HG03442 (cell line): ENCODE results near the gene TPD52L2.
"Not testable (repeated sequence)": the region's sequence is repeated elsewhere in the genome, so short reads cannot be mapped to it uniquely, and the experiment has no call there.

Experiments
- ATAC-seq: cut with Tn5 transposase; IDR thresholded peaks from one replicate; pipeline ENCODE4 v1.9.1; 2021; ENCODE audit warnings: mild to moderate bottlenecking, moderate library complexity; ENCODE audit not compliant: unreplicated experiment

Gene TPD52L2

DNA sequence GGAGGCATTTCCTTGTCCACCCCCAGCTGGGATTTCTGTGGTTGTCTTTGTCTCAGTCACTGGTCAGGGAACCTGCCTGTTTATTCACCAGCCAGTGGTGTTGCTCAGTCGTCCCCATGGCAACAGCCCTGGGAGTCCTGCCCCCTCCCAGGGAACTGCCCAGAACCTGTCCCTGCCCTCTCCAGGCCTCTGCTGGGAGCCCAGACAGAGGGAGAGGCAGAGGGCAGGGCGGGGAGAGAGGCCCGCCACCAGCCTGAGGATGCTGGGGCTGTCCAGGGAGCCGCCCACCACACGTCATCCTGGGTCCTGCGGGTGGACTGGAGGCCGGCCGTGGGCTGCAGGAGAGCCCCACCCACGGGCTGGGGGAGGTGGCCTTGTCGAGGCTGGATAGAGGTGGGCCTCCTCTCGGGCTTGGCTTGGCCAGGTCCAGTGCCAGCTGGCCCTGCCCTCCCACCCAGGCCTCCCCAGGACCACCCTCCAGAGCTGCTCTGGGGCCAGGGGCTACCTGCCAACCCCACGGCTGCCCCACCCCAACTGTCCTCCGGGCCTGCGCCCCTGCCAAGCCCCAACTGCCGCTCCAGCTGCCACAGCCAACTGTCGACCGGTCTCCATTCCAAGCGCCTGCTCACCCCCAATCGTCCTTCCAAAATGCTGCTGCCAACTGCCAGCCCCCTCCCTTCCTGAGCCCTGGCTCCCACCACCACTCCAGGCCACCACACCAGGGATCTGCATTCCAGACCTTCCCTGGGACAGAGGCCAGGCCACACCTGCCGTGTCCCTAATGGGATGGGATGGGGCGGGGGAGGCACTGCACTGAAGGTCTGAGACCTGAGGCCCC, 29.8 kb upstream of the TPD52L2 start:
- ATAC-seq = no peak

- ATAC-seq = no peak
Observed at GRCh38 chr20:63836458-63837344, 28.4 kb upstream of the TPD52L2 start.

DNA sequence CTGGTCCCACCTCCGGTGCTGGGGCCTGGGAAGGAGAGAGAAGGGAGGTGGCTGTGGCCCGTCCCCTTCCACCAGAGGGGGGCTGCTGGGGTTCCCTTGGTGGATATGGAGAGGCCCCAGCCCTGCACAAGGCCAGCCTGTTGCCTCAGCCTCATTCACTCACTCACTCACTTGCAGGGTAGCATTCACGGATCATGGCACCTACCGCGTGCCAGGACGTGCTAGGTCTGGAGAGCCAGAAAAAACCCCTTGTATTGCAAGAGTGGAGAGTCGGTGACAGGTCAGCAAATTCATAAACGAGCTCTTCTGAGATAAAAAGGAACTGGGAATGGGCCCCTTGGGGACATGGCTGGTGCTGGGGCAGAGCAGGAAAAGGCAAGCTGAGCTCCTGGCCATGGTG, 27.6 kb upstream of the TPD52L2 start:
- ATAC-seq = no peak

DNA sequence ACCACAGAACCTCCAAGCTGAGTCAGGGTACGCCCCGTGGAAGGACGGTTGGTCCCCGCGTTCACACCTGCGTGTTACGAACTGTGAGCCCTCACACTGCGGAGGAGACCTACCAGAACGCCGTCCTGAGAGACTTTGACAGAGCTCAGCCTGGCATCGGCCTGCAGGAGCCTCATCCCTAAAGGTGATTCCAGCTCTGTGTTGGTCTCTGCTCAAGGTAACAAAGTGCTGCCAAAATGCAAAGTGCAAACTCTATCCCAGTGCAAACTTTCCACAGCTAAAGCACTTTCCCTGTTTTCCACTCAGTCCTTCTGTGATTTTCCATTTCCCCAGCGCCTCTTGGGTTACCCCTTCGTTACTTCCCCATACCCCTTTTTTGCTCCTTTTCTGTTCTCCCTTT, 25.4 kb upstream of the TPD52L2 start:
- no peak for ATAC-seq

- ATAC-seq = no peak
Observed at GRCh38 chr20:63840405-63840828, 24.7 kb upstream of the TPD52L2 start.

DNA sequence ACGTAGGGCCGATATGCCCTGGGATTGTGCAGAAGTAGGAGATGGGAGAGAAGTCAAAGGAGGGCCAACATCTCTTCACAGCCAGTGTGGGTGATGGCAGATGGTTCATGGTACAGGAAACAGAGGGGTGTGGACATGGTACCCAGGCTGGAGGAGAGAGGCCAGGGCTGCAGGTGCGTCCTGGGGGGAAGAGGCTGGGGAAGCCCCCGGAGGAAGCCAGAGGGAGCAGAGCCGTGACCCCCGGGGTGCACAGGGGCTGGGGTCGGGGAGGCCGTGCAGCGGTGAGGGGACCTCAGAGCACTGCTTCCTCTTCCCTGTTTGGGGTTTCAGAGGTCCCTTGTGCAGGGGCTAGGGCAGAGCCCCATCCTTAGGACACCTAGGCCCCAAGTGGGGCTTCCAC, 22.8 kb upstream of the TPD52L2 start:
- no peak for ATAC-seq

- ATAC-seq = no peak
Observed at GRCh38 chr20:63843222-63843621, 21.8 kb upstream of the TPD52L2 start.

GRCh38 chr20:63843778-63844177, 21.3 kb upstream of the TPD52L2 start:
- no peak for ATAC-seq

- ATAC-seq = no peak
Observed at GRCh38 chr20:63844511-63844991, 20.5 kb upstream of the TPD52L2 start.

DNA sequence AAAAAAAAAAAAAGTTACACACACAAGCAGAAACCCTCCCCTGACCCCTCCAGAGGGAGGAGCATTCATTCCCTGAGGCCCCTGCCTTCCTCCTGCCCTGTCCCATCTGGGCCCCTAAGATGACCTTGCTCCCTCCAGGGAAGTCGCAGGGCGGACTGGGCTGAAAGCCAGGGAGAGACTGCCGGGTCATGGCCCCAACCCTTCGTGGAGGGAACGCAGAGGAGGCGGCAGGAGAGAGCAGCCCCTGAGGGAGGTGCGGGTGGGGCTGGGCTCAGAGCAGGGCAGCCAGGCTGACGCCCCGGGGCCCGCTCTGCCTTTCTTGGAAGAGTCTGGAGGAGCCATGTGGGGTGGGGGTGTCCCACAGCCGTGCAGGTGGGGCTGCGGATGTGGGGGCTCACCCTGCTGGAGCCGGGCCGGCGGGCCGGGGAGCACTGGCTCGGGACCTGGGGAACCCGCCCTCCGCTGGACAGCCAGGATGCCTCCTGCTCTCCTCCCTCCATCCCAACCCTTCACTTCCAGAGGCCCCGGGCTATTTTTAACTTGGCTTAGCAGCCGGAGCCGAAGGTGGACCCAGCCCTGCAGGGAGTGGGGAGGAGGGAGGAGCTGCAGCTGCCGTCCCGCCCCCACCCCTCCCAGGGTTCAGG, 18.8 kb upstream of the TPD52L2 start:
- ATAC-seq = no peak

- no peak for ATAC-seq
Observed at GRCh38 chr20:63846888-63847236, 18.2 kb upstream of the TPD52L2 start.

GRCh38 chr20:63847237-63848002, 17.6 kb upstream of the TPD52L2 start:
- ATAC-seq = no peak

DNA sequence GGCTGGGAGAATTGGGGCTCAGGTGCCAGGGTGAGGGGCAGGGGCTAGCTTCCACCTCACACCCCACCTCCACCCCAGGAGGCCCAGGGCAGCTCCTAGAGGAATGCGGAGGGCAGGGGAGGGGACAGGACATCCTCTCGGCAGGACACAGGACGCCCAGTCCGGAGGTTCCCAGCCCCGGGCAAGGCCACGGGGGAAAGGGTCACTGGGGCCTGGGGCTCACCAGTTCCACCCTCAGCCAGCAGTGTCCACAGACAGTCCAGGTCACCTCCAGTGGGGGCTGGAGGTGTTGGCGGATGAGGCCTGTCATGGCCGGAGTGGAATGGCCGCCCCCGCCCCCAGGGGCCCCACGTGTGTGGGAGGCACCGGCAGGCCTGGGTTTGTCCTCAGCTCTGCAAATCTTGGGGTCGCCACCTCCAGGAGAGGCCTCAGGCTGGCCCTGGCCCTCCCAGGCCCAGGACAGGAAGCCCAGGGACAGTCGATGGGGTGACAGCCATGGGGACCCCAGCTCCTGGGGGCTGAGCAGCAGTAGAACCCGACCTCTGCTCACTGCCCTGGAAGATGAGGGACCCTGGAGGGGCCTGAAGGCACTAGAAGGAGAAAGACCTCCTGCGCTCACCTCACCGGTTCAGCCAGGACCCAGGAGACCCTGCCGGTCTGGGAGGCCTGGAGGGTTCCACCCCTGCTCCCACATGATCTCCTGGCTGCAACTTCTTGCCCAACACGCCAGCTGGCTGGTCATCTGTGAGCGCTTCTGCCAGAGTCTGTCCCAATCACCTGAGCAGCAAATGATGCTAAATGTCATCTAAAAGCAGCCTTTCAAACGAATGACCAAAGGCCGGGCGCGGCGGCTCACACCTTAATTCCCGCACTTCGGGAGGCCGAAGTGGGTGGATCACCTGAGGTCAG, 16.8 kb upstream of the TPD52L2 start:
- no peak for ATAC-seq

DNA sequence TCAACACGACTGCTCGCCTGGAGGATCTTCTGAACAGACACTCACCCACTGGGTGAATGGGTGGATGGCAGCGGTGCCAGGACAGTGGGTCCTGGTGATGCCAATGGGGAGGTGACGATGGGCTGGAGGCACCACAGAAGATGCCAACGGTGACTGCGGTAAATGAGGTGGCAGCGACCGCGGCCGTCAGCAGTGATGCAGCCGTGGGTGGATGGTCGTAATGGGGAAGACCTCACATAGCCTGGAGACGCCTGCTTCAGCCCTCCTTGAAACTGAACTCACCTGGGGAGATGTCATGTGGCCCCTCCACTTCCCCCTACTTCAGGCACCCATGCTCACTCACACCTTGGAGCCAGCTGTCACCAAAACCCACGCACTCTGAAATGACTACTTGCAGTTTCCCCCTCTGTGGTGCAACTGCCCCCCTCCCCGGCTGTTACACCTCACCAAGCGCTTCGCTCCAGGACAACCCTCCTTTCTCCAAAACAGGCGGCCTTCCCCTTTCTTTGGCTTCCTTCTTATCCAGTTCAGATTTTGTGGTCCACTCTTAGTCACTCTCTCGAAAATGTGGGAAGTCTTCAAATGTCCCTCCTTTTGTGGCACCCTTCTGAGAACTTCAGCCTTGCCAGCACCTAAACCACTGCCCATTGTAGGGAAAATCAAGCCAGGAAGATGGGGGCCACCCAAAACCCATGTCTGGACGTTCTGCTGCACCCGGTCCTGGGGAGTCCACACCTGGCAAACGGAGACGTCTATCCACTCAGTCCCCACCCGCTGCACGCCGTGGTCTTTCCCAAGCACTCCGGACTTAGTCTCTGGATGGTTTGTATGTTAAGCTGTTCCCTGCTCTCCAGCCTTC, 14.2 kb upstream of the TPD52L2 start:
- peak; percentile 61 for ATAC-seq

GRCh38 chr20:63851548-63851943, 13.5 kb upstream of the TPD52L2 start:
- not testable (repeated sequence) for ATAC-seq

DNA sequence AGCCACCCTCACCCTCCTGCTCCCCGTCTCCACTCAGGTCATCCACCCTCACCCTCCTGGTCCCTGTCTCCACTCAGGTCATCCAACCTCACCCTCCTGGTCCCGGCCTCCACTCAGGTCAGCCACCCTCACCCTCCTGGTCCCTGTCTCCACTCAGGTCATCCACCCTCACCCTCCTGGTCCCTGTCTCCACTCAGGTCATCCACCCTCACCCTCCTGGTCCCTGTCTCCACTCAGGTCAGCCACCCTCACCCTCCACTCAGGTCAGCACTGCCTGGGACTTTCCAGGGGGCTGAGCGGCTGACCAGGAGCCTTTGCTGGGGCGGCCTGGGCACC, 11.4 kb upstream of the TPD52L2 start:
- ATAC-seq = not testable (repeated sequence)

- no peak for ATAC-seq
Observed at GRCh38 chr20:63854069-63854765, 10.9 kb upstream of the TPD52L2 start.

GRCh38 chr20:63854766-63855362, 10.2 kb upstream of the TPD52L2 start:
- no peak for ATAC-seq
